BLaER1 treated with 17β-estradiol and CSF1 and Interleukin-3, amounts not matched to agents 10 nM and 100 nM (cell line): ENCODE data around the gene CLIP2.
"Not testable (repeated sequence)": the region's sequence is repeated elsewhere in the genome, so short reads cannot be mapped to it uniquely, and the experiment has no call there.

Experiments used
- H3K27ac ChIP-seq, 11 experiments: shearing (Covaris generic); formaldehyde crosslinking; 2 replicates each; pipeline ENCODE4 v1.8.1; 2022
- H3K27me3 ChIP-seq, 11 experiments: shearing (Covaris generic); formaldehyde crosslinking; 2 replicates each; pipeline ENCODE4 v1.8.1; 2022
- H3K36me3 ChIP-seq, 11 experiments: shearing (Covaris generic); formaldehyde crosslinking; 2 replicates each; pipeline ENCODE4 v1.8.1; 2022
- H3K4me1 ChIP-seq, 10 experiments: shearing (Covaris generic); formaldehyde crosslinking; 2 replicates each; pipeline ENCODE4 v1.8.1; 2022
- H3K4me2 ChIP-seq, 11 experiments: shearing (Covaris generic); formaldehyde crosslinking; 2 replicates each; pipeline ENCODE4 v1.8.1; 2022
- H3K4me3 ChIP-seq, 10 experiments: shearing (Covaris generic); formaldehyde crosslinking; 2 replicates each; pipeline ENCODE4 v1.8.1; 2022
- H3K9ac ChIP-seq, 11 experiments: shearing (Covaris generic); formaldehyde crosslinking; 2 replicates each; pipeline ENCODE4 v1.8.1; 2022
- H3K9me3 ChIP-seq, 11 experiments: shearing (Covaris generic); formaldehyde crosslinking; replicated peaks in 1 of 11; 2 replicates each; pipeline ENCODE4 v1.8.1; 2022
- H4K20me1 ChIP-seq, 11 experiments: shearing (Covaris generic); formaldehyde crosslinking; 2 replicates each; pipeline ENCODE4 v1.8.1; 2022
- Cebpa-rat ChIP-seq, 11 experiments: shearing (Covaris generic); IDR thresholded peaks; 2 replicates each; pipeline ENCODE4 v1.8.1; 2022

CLIP2 gene

GRCh38 chr7:74387606-74388005 lies 98.4 kb downstream of the CLIP2 start:
- H3K9ac ChIP-seq, result no peak overlapping the region
- peaks cover 3 to 6% (median 5%) of the 10 kb centered on the region in 10 experiments; a peak in 11 of 20 replicates for H3K4me1 ChIP-seq
- peaks cover 0 to 6% (median 0%) of the 10 kb centered on the region in 11 experiments; a peak in 1 of 22 replicates for H3K9me3 ChIP-seq
- peaks cover 58 to 90% (median 81%) of the 10 kb centered on the region in 11 experiments for H3K36me3 ChIP-seq
- H3K27ac ChIP-seq, result no peak overlapping the region
- H4K20me1 ChIP-seq, result peaks cover 0 to 7% (median 0%) of the 10 kb centered on the region in 11 experiments; a peak in 1 of 22 replicates
- H3K4me3 ChIP-seq, result no peak overlapping the region
- no peaks in the 10 kb centered on the region for H3K27me3 ChIP-seq
- TF ChIP-seq Cebpa-rat (IDR thresholded peaks at IDR 0.05), result no peak
- H3K4me2 ChIP-seq, result no peak overlapping the region

GRCh38 chr7:74388880-74389415 lies 99.7 kb downstream of the CLIP2 start:
- Histone ChIP-seq H4K20me1 (peaks cover 0 to 7% (median 0%) of the 10 kb centered on the region in 11 experiments; a peak in 2 of 22 replicates), H3K9ac (no peak overlapping the region), H3K4me1 (peaks cover 14 to 19% (median 18%) of the 10 kb centered on the region in 10 experiments), H3K27me3 (no peaks in the 10 kb centered on the region), H3K4me2 (no peak overlapping the region), H3K9me3 (peaks cover 0 to 1% (median 0%) of the 10 kb centered on the region in 11 experiments; a peak in 1 of 22 replicates), H3K27ac (no peak overlapping the region), H3K4me3 (no peak overlapping the region), H3K36me3 (peaks cover 47 to 90% (median 70%) of the 10 kb centered on the region in 11 experiments)
- no peak for TF ChIP-seq Cebpa-rat (IDR thresholded peaks at IDR 0.05)

- peaks cover 64 to 97% (median 83%) of the 10 kb centered on the region in 11 experiments for H3K36me3 ChIP-seq
- H3K4me3 ChIP-seq, H3K27me3 ChIP-seq, H3K9me3 ChIP-seq, H3K27ac ChIP-seq: not testable (repeated sequence)
- peaks cover 0 to 12% (median 0%) of the 10 kb centered on the region in 11 experiments; a peak in 4 of 22 replicates for H4K20me1 ChIP-seq
- peaks cover 14 to 34% (median 19%) of the 10 kb centered on the region in 10 experiments for H3K4me1 ChIP-seq
- peak overlapping the region; percentile 31 to 55 (median 43); a peak in 18 of 22 replicates for H3K4me2 ChIP-seq
- H3K9ac ChIP-seq, result peak overlapping the region in 5 of 11 experiments; percentile 5 to 25 (median 18); a peak in 3 of 22 replicates
Measured at GRCh38 chr7:74393722-74394121, 104.5 kb downstream of the CLIP2 start.

GRCh38 chr7:74394601-74395000 lies 105.4 kb downstream of the CLIP2 start:
- not testable (repeated sequence) for H4K20me1 ChIP-seq, H3K9me3 ChIP-seq, H3K27me3 ChIP-seq, H3K9ac ChIP-seq, H3K4me3 ChIP-seq
- 0 out of 22 replicates have a peak overlapping the region, but pooled peaks of 2 of the 11 experiments have one; percentile 4 to 32 for H3K27ac ChIP-seq
- peaks cover 14 to 34% (median 19%) of the 10 kb centered on the region in 10 experiments for H3K4me1 ChIP-seq
- H3K36me3 ChIP-seq, result peaks cover 59 to 96% (median 79%) of the 10 kb centered on the region in 11 experiments
- peak overlapping the region in 2 of 11 experiments; percentile 17 to 31; a peak in 1 of 22 replicates for H3K4me2 ChIP-seq

- no peak overlapping the region for H3K4me2 ChIP-seq
- peaks cover 0 to 16% (median 7%) of the 10 kb centered on the region in 11 experiments; a peak in 15 of 22 replicates for H4K20me1 ChIP-seq
- no peak for TF ChIP-seq Cebpa-rat (IDR thresholded peaks at IDR 0.05)
- no peak overlapping the region for H3K9ac ChIP-seq
- no peak overlapping the region for H3K27ac ChIP-seq
- peaks cover 14 to 34% (median 24%) of the 10 kb centered on the region in 10 experiments for H3K4me1 ChIP-seq
- peaks cover 60 to 98% (median 82%) of the 10 kb centered on the region in 11 experiments for H3K36me3 ChIP-seq
- H3K4me3 ChIP-seq, result no peak overlapping the region
- peaks cover 0 to 6% (median 0%) of the 10 kb centered on the region in 11 experiments; a peak in 2 of 22 replicates for H3K9me3 ChIP-seq
- no peaks in the 10 kb centered on the region for H3K27me3 ChIP-seq
Measured at GRCh38 chr7:74395745-74396311, 106.6 kb downstream of the CLIP2 start.

GRCh38 chr7:74396993-74397392 lies 107.8 kb downstream of the CLIP2 start:
- H3K4me3 ChIP-seq, result no peak overlapping the region
- H3K9ac ChIP-seq, result no peak overlapping the region
- no peaks in the 10 kb centered on the region for H3K27me3 ChIP-seq
- no peak for TF ChIP-seq Cebpa-rat (IDR thresholded peaks at IDR 0.05)
- no peak overlapping the region for H3K4me2 ChIP-seq
- H3K36me3 ChIP-seq, result peaks cover 66 to 98% (median 82%) of the 10 kb centered on the region in 11 experiments
- no peak overlapping the region; a peak in 3 of 22 replicates for H3K27ac ChIP-seq
- peaks cover 14 to 40% (median 27%) of the 10 kb centered on the region in 10 experiments for H3K4me1 ChIP-seq
- peaks cover 0 to 26% (median 10%) of the 10 kb centered on the region in 11 experiments; a peak in 15 of 22 replicates for H4K20me1 ChIP-seq
- H3K9me3 ChIP-seq, result peaks cover 0 to 6% (median 0%) of the 10 kb centered on the region in 11 experiments; a peak in 2 of 22 replicates

GRCh38 chr7:74398426-74398825 lies 109.2 kb downstream of the CLIP2 start:
- no peaks in the 10 kb centered on the region for H3K27me3 ChIP-seq
- H3K4me2 ChIP-seq, result no peak overlapping the region
- peaks cover 0 to 26% (median 10%) of the 10 kb centered on the region in 11 experiments; a peak in 15 of 22 replicates for H4K20me1 ChIP-seq
- peaks cover 2 to 26% (median 15%) of the 10 kb centered on the region in 10 experiments for H3K4me1 ChIP-seq
- H3K27ac ChIP-seq, result peak overlapping the region in 1 of 11 experiments; percentile 47; a peak in 3 of 22 replicates
- no peak for TF ChIP-seq Cebpa-rat (IDR thresholded peaks at IDR 0.05)
- H3K9ac ChIP-seq, result peak overlapping the region in 1 of 11 experiments; percentile 18; a peak in 1 of 22 replicates
- peaks cover 74 to 98% (median 84%) of the 10 kb centered on the region in 11 experiments for H3K36me3 ChIP-seq
- H3K4me3 ChIP-seq, result no peak overlapping the region
- peaks cover 0 to 6% (median 0%) of the 10 kb centered on the region in 11 experiments; a peak in 2 of 22 replicates for H3K9me3 ChIP-seq

- Histone ChIP-seq H3K36me3 (peaks cover 80 to 98% (median 89%) of the 10 kb centered on the region in 11 experiments), H4K20me1 (peaks cover 0 to 28% (median 10%) of the 10 kb centered on the region in 11 experiments; a peak in 15 of 22 replicates), H3K4me1 (peaks cover 0 to 22% (median 12%) of the 10 kb centered on the region in 10 experiments; a peak in 14 of 20 replicates)
Measured at GRCh38 chr7:74399006-74399405, 109.8 kb downstream of the CLIP2 start.

More at GRCh38 chr7:74399006-74399405, 109.8 kb downstream of the CLIP2 start:
- Histone ChIP-seq H3K9ac (no peak overlapping the region; a peak in 1 of 22 replicates), H3K4me2 (no peak overlapping the region), H3K4me3 (no peak overlapping the region), H3K27me3 (no peaks in the 10 kb centered on the region), H3K9me3 (peaks cover 0 to 6% (median 0%) of the 10 kb centered on the region in 11 experiments; a peak in 2 of 22 replicates), H3K27ac (peak overlapping the region in 1 of 11 experiments; percentile 47; a peak in 1 of 22 replicates)
- TF ChIP-seq Cebpa-rat (IDR thresholded peaks at IDR 0.05), result no peak
